A673 (cell line): ENCODE results near the gene GMDS.

Experiments
- EZH2 ChIP-seq: fragments of 200-600 bp; sonication (generic); IDR thresholded peaks from 2 replicates; pipeline ENCODE4 v1.6.1; 2017; ENCODE audit warnings: borderline replicate concordance, low read depth, mild to moderate bottlenecking, mixed read lengths, antibody characterized with exemption, low read length; ENCODE audit not compliant: poor library complexity, severe bottlenecking
- TF ChIP-seq, protein P1 (sequence below): fragments of 300-800, 200-600 bp; sonication (generic); conservative IDR thresholded peaks from 2 replicates; pipeline ENCODE4 v1.5.1; 2017; ENCODE audit warnings: low read depth, mild to moderate bottlenecking, antibody characterized with exemption, low read length, moderate library complexity, mixed read lengths

DNA sequence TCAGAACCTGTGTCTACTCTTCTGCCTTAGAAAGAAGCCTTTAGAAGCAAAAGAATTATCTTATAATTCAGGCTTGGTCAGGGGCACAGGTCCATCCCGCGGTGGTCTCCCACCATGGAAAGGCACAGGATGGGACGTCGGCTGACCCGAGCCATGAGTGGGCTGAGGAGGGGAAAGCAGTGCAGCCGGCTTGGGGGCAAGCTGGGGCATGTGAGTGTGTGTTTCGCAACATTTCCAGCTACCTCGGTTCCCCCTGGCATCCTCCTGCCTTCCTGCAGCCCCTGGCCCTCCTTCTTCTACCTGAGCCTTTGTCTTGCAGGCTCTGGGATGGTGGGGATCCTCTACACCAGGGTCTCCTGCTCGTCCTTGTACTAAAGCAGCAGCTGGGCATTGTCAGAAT is 664.8 kb downstream of the GMDS start:
- TF ChIP-seq, protein P1, sequence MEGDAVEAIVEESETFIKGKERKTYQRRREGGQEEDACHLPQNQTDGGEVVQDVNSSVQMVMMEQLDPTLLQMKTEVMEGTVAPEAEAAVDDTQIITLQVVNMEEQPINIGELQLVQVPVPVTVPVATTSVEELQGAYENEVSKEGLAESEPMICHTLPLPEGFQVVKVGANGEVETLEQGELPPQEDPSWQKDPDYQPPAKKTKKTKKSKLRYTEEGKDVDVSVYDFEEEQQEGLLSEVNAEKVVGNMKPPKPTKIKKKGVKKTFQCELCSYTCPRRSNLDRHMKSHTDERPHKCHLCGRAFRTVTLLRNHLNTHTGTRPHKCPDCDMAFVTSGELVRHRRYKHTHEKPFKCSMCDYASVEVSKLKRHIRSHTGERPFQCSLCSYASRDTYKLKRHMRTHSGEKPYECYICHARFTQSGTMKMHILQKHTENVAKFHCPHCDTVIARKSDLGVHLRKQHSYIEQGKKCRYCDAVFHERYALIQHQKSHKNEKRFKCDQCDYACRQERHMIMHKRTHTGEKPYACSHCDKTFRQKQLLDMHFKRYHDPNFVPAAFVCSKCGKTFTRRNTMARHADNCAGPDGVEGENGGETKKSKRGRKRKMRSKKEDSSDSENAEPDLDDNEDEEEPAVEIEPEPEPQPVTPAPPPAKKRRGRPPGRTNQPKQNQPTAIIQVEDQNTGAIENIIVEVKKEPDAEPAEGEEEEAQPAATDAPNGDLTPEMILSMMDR, result no peak
- no peak for TF ChIP-seq EZH2
